AG04449 (cell line): ENCODE data around the gene PCDH12.

Experiments used
- CTCF ChIA-PET: fragments of 350-600 bp; formaldehyde crosslinking; extraction: SDS; loops from one replicate; lab custom pipeline; 2021; ENCODE audit warnings: antibody characterized with exemption; lab: Yijun Ruan, JAX
- POLR2A ChIA-PET: fragments of 400-600, 350-600 bp; formaldehyde crosslinking; extraction: SDS; loops from one replicate; lab custom pipeline; 2020; ENCODE audit warnings: antibody characterized with exemption, inconsistent platforms; lab: Yijun Ruan, JAX
- DNase-seq: peaks from one replicate; pipeline ENCODE4 v3.0.0-alpha.2; 2010; ENCODE audit warnings: low read depth, low spot score
- H3K4me3 ChIP-seq: 2 replicates; pipeline ENCODE4 v1.5.1; 2011; ENCODE audit warnings: low read depth, mild to moderate bottlenecking, control low read depth, low read length
- TF ChIP-seq, protein P1 (sequence below): IDR thresholded peaks from one replicate; pipeline ENCODE4 v1.5.1; 2011; ENCODE audit warnings: mild to moderate bottlenecking, moderate library complexity, low read length, control low read depth, inconsistent platforms; ENCODE audit not compliant: insufficient read depth; ENCODE audit errors: missing control alignments

Gene PCDH12

DNA sequence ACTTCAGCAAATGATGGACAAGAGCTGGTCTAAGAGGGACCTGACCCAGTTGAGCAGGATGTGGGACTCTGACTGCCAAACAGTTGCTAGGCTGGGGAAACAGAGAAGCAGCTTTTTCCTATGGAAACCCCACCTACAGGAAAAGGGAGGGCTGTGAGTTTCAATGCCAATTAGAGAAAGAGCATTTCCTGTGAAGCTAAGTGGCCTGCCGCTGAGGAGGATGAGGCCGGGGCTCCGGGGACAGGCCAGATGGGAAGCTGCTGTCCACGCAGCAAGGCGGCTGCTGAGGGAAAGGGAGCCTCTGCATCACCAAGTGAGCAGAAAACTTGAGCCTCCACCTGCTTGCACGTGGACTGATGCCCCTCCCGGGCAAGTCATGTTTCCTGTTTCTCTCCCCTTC lies at the start of gene PCDH12:
Gene PCDH12 (minus strand): TSS at position 90 of the 400 bp plus-strand sequence. CDS start 351 bp downstream, outside the sequence.
- CTCF ChIA-PET: interaction anchor here (0.8 to 20.8 kb wide), 10 partner anchors 11 to 304 kb away, joined by 3 to 828 read pairs (median 62); partner anchors contain the start of genes PCDH1 and RNF14
- DNase-seq: no peak
- TF ChIP-seq, protein P1, sequence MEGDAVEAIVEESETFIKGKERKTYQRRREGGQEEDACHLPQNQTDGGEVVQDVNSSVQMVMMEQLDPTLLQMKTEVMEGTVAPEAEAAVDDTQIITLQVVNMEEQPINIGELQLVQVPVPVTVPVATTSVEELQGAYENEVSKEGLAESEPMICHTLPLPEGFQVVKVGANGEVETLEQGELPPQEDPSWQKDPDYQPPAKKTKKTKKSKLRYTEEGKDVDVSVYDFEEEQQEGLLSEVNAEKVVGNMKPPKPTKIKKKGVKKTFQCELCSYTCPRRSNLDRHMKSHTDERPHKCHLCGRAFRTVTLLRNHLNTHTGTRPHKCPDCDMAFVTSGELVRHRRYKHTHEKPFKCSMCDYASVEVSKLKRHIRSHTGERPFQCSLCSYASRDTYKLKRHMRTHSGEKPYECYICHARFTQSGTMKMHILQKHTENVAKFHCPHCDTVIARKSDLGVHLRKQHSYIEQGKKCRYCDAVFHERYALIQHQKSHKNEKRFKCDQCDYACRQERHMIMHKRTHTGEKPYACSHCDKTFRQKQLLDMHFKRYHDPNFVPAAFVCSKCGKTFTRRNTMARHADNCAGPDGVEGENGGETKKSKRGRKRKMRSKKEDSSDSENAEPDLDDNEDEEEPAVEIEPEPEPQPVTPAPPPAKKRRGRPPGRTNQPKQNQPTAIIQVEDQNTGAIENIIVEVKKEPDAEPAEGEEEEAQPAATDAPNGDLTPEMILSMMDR: no peak
- H3K4me3 ChIP-seq: no peak within 1 kb of the TSS
- POLR2A ChIA-PET: interaction anchor here (1.2 kb wide), 1 partner anchor 12 kb away, joined by 3 read pairs; no protein-coding TSS in a partner anchor

DNA sequence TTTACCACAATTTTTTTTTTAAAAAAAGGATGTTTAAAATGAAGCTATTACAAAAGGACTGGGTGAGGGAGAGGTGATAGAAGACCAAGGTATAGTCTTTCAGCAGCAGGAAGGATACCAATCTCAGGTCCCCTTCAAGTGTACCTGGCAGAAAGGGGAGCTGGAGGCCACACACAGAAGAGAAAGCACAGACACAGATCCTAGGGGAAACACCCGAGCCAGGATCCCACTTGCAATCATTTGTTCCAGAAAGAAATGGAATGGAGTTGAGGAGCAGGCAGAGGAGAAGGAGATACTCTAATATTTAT lies 49.2 kb upstream of the PCDH12 start:
- no peak for DNase-seq
- no peak overlapping the region for H3K4me3 ChIP-seq
- CTCF ChIA-PET: interaction anchor here (0.8 to 1.8 kb wide), 4 partner anchors 8 to 17 kb away, joined by 3 to 5 read pairs (median 4); no protein-coding TSS in a partner anchor
- TF ChIP-seq, protein P1: no peak
- POLR2A ChIA-PET: no interaction called here

DNA sequence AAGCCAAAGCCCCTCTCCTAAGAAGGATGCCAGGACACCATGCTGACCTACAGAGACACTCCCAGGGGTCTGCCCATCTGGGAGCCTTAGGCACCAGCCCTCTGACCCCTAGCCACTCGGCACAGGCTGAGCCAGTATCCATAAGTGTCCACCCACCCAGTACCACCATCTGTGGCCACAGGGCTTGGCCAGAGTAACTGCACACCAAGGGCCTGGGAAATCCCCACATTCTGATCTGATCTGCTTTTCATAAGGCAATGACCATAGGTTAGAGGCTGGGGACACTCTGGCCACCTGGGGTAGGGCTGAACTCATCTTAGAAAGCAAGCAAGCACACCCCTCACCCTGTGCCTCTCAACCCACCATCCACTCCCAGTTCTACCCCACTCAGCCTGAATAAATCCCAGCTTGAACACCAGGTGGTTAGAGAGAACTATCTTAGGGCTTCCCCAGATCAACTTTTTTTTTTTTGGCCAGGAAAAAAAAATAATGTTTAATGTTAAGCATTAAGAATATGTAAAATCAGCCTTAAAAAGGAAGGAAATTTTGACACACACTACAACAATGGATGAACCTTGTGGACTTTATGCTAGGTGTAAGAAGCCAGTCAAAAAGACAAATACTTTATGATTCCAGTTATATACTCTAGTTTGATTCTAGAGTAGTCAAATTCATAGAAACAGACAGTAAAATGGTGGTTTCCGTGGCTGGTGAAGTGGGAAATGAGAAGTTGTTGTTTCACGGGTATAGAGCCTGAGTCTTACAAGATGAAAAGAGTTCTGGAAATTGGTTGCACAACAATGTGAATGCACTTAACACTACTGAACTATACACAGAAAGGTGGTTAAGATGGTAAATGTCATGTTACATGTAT lies 48.6 kb upstream of the PCDH12 start:
- ChIA-PET POLR2A (no interaction called here), CTCF (interaction anchor here (0.8 to 1.8 kb wide), 3 partner anchors 8 to 16 kb away, joined by 4 to 5 read pairs (median 4); no protein-coding TSS in a partner anchor)
- no peak for DNase-seq
- H3K4me3 ChIP-seq: no peak overlapping the region
- TF ChIP-seq, protein P1: no peak

DNA sequence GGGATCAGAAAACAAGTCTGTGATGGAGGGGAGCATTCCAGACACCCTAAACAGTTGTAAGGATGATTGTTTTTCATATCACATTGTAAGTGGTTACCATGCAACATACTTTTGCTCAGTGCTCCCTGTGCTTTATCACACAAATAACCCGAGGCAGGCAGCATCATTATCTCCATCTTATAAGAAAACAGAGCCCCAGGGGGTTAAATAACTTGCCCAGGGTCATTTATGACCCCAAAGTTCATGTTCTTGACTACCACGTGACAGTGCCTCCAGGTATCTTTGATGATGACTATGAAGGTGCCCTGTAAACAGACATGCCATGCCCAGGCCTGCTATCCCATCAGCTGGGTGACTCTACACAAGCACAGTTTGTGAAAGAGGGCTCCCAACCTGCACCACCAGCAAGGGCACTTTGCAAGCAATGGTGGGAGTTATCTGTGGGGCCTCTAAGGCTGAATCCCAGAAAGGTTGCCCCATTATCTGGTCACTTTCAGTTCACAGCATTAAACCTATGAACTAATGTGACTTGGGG lies 45.3 kb upstream of the PCDH12 start:
- H3K4me3 ChIP-seq: no peak overlapping the region
- POLR2A ChIA-PET: no interaction called here
- DNase-seq: no peak
- TF ChIP-seq, protein P1: no peak
- CTCF ChIA-PET: interaction anchor here (5.4 to 10.2 kb wide), 2 partner anchors 10 to 141 kb away, joined by 36 to 70 read pairs; partner anchors contain the start of gene GNPDA1

DNA sequence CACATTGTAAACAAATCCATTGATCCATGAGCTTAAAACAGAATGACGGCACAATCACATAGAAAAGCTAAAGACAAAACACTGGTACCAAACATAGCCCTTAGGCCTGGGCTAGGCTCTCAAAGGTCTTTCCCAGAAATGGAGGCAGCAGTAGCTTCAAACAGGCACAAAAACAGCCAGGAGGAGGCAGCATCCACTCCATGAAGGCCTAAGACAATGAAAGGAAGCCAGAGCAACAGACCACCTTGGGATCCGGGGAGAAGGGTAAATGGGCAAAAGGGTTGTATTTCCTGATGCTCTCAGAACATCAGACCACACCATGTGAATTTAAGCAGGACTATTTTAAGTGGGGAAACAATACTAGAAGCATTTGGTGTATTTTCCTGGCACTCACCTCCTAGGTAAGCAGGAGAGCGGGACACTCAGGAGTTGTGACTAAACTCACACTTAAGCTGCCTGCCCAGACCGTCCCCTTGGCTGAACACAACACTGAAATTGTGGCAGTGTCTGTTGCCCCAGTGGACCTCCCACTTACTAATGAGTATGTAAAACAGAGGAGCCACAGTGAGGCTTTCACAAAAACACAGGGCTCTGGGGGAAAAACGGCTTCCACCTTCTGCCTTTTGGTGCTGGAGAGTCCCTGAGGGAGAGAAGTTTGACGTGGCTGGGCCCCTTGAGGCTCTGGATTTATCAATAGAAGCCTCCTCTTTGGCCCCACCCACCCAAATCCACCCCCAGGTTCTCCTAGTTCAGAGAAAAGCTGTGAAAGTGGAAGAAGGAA lies 42.9 kb upstream of the PCDH12 start:
- POLR2A ChIA-PET: no interaction called here
- CTCF ChIA-PET: interaction anchor here (0.6 to 10.2 kb wide), 9 partner anchors 10 to 143 kb away, joined by 3 to 70 read pairs (median 4); partner anchors contain the start of gene GNPDA1
- DNase-seq: no peak
- no peak overlapping the region for H3K4me3 ChIP-seq
- TF ChIP-seq, protein P1: peak; percentile 9
